IMR-90 (cell line): ENCODE results near the gene MAT1A.

ENCODE experiments used
- BHLHE40 ChIP-seq: fragments of 150-350 bp; IDR thresholded peaks from 2 replicates; pipeline ENCODE4 v1.6.1; 2016; ENCODE audit warnings: mild to moderate bottlenecking, low read depth, low read length
- CEBPB ChIP-seq: IDR thresholded peaks from 2 replicates; pipeline ENCODE4 v1.6.1; 2012; ENCODE audit warnings: low read depth, low read length, improper control_type of control experiment
- MXI1 ChIP-seq: IDR thresholded peaks from 2 replicates; pipeline ENCODE4 v1.6.1; 2012; ENCODE audit warnings: low read depth, mild to moderate bottlenecking, low read length, moderate library complexity, borderline replicate concordance
- NFE2L2 ChIP-seq: fragments of 150-350 bp; IDR thresholded peaks from 2 replicates; pipeline ENCODE4 v1.6.1; 2016; ENCODE audit warnings: low read depth, mild to moderate bottlenecking, low read length
- POLR2A ChIP-seq: IDR thresholded peaks from 2 replicates; pipeline ENCODE4 v1.6.1; 2012; ENCODE audit warnings: mild to moderate bottlenecking, low read depth, low read length
- RAD21 ChIP-seq: IDR thresholded peaks from 2 replicates; pipeline ENCODE4 v1.6.1; 2012; ENCODE audit warnings: low read length, improper control_type of control experiment
- RCOR1 ChIP-seq: IDR thresholded peaks from 2 replicates; pipeline ENCODE4 v1.6.1; 2012; ENCODE audit warnings: mild to moderate bottlenecking, low read length, improper control_type of control experiment; ENCODE audit not compliant: insufficient replicate concordance
- RFX5 ChIP-seq: IDR thresholded peaks from 2 replicates; pipeline ENCODE4 v1.8.0; 2012; ENCODE audit warnings: low read depth, mild to moderate bottlenecking, low read length, moderate library complexity
- TF ChIP-seq, protein P1 (sequence below): conservative IDR thresholded peaks from 2 replicates; pipeline ENCODE4 v1.5.1; 2012; ENCODE audit warnings: mild to moderate bottlenecking, low read depth, low read length, improper control_type of control experiment

DNA sequence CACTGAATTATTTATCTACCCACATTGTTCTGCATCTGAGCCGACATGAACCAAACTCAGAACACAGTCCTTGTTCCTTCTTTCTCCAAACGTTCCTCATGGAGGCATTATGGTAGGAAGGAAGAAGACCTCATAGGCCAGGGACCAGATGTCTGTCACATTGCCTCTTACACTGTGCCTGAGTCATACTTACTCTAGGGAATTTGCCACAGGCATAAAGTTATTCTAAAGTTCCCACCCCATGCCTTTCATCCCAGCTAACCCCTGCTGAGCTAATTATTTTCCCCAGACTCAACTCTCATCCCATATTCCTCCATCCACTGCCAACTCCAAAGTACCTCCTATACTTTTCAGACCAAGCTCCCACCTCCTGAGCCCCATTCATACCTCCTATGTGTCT is 21.2 kb downstream of the MAT1A start:
- TF ChIP-seq, protein P1, sequence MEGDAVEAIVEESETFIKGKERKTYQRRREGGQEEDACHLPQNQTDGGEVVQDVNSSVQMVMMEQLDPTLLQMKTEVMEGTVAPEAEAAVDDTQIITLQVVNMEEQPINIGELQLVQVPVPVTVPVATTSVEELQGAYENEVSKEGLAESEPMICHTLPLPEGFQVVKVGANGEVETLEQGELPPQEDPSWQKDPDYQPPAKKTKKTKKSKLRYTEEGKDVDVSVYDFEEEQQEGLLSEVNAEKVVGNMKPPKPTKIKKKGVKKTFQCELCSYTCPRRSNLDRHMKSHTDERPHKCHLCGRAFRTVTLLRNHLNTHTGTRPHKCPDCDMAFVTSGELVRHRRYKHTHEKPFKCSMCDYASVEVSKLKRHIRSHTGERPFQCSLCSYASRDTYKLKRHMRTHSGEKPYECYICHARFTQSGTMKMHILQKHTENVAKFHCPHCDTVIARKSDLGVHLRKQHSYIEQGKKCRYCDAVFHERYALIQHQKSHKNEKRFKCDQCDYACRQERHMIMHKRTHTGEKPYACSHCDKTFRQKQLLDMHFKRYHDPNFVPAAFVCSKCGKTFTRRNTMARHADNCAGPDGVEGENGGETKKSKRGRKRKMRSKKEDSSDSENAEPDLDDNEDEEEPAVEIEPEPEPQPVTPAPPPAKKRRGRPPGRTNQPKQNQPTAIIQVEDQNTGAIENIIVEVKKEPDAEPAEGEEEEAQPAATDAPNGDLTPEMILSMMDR, result no peak
- no peak for TF ChIP-seq RAD21
- no peak for TF ChIP-seq POLR2A
- TF ChIP-seq RFX5, result no peak
- no peak for TF ChIP-seq RCOR1
- no peak for TF ChIP-seq MXI1
- TF ChIP-seq CEBPB, result no peak
- no peak for TF ChIP-seq BHLHE40
- TF ChIP-seq NFE2L2, result no peak
